Neural cell (in vitro differentiated cells): Measurements from ENCODE around the gene SCP2. TPM values are rescaled to one million over a fixed set of nuclear protein-coding genes. Genes with fewer than 3 reads are reported as not detected.

Source experiments
- H2AFZ ChIP-seq: fragments of 200-600, 300-800 bp; sonication (generic), shearing (Covaris generic); 2 replicates; pipeline ENCODE4 v1.6.0; 2014; ENCODE audit warnings: low read depth, mild to moderate bottlenecking, antibody characterized with exemption, low read length, moderate library complexity
- H3F3A ChIP-seq: fragments of 200-600 bp; shearing (Covaris generic); 2 replicates; pipeline ENCODE4 v1.6.1; 2016; ENCODE audit warnings: mild to moderate bottlenecking, moderate library complexity, mixed read lengths, antibody characterized with exemption, low read length; ENCODE audit not compliant: insufficient read depth, poor library complexity, severe bottlenecking
- H3K27ac ChIP-seq: fragments of 200-600, 300-800 bp; sonication (generic), shearing (Covaris generic); 2 replicates; pipeline ENCODE4 v1.5.1; 2014; ENCODE audit warnings: mild to moderate bottlenecking, low read length, moderate library complexity
- H3K27me3 ChIP-seq: fragments of 300-800, 200-600 bp; sonication (generic), shearing (Covaris generic); 2 replicates; pipeline ENCODE4 v1.6.0; 2014; ENCODE audit warnings: mild to moderate bottlenecking, low read depth, low read length, moderate library complexity; ENCODE audit not compliant: insufficient read depth
- H3K36me3 ChIP-seq: fragments of 300-800, 200-600 bp; sonication (generic), shearing (Covaris generic); 2 replicates; pipeline ENCODE4 v1.5.1; 2014; ENCODE audit warnings: mild to moderate bottlenecking, antibody characterized with exemption, low read length, moderate library complexity; ENCODE audit not compliant: insufficient read depth
- H3K4me2 ChIP-seq: fragments of 300-800, 200-600 bp; sonication (generic), shearing (Covaris generic); 2 replicates; pipeline ENCODE4 v1.6.0; 2014; ENCODE audit warnings: mild to moderate bottlenecking, low read length
- H3K4me3 ChIP-seq: fragments of 300-800, 200-600 bp; sonication (generic), shearing (Covaris generic); 2 replicates; pipeline ENCODE4 v1.5.1; 2014; ENCODE audit warnings: mild to moderate bottlenecking, low read length, moderate library complexity
- H3K79me2 ChIP-seq: fragments of 200-600 bp; shearing (Covaris generic); replicated peaks from 2 replicates; pipeline ENCODE4 v1.6.0; 2014; ENCODE audit warnings: mild to moderate bottlenecking, low read length, moderate library complexity; ENCODE audit not compliant: insufficient read depth
- H3K9ac ChIP-seq: fragments of 300-800, 200-600 bp; sonication (generic), shearing (Covaris generic); 2 replicates; pipeline ENCODE4 v1.6.1; 2016; ENCODE audit warnings: mild to moderate bottlenecking, low read length, mixed read lengths
- H3K9me2 ChIP-seq: fragments of 200-600 bp; shearing (Covaris generic); 2 replicates; pipeline ENCODE4 v1.6.1; 2016; ENCODE audit warnings: mild to moderate bottlenecking, low read length, mixed read lengths; ENCODE audit not compliant: insufficient read depth
- H3K9me3 ChIP-seq: fragments of 200-600, 300-800 bp; sonication (generic), shearing (Covaris generic); 2 replicates; pipeline ENCODE4 v1.6.1; 2016; ENCODE audit warnings: mild to moderate bottlenecking, mixed run types, low read length, moderate library complexity, mixed read lengths
- H4K20me1 ChIP-seq: fragments of 200-600 bp; shearing (Covaris generic); 2 replicates; pipeline ENCODE4 v1.6.1; 2016; ENCODE audit warnings: mild to moderate bottlenecking, mixed run types; ENCODE audit not compliant: insufficient read depth
- CTCF ChIP-seq: fragments of 450-650 bp; IDR thresholded peaks from 2 replicates; pipeline ENCODE4 v1.5.1; 2014; ENCODE audit warnings: antibody characterized with exemption, mild to moderate bottlenecking, moderate library complexity; ENCODE audit not compliant: poor library complexity, severe bottlenecking
- EP300 ChIP-seq: fragments of 450-650 bp; conservative IDR thresholded peaks from 2 replicates; pipeline ENCODE4 v1.6.1; 2014; ENCODE audit warnings: antibody characterized with exemption, mild to moderate bottlenecking, moderate library complexity; ENCODE audit not compliant: poor library complexity, severe bottlenecking
- EZH2 ChIP-seq: fragments of 200-600, 300-800 bp; shearing (Covaris generic), sonication (generic); IDR thresholded peaks from 2 replicates; pipeline ENCODE4 v1.6.1; 2014; ENCODE audit warnings: antibody characterized with exemption, low read length, borderline replicate concordance, mild to moderate bottlenecking; ENCODE audit not compliant: insufficient read depth, poor library complexity, severe bottlenecking
- MXI1 ChIP-seq: fragments of 450-650 bp; conservative IDR thresholded peaks from 2 replicates; pipeline ENCODE4 v1.6.1; 2014; ENCODE audit warnings: antibody characterized with exemption, mild to moderate bottlenecking; ENCODE audit not compliant: poor library complexity, severe bottlenecking
- POLR2AphosphoS5 ChIP-seq: IDR thresholded peaks from 2 replicates; pipeline ENCODE4 v1.6.1; 2012
- RAD21 ChIP-seq: fragments of 450-650 bp; conservative IDR thresholded peaks from 2 replicates; pipeline ENCODE4 v1.6.1; 2014; ENCODE audit warnings: antibody characterized with exemption, mild to moderate bottlenecking, moderate library complexity
- SMC3 ChIP-seq: fragments of 450-650 bp; conservative IDR thresholded peaks from 2 replicates; pipeline ENCODE4 v1.6.1; 2014; ENCODE audit warnings: antibody characterized with exemption, mild to moderate bottlenecking, moderate library complexity; ENCODE audit not compliant: poor library complexity
- TAF1 ChIP-seq: IDR thresholded peaks from 2 replicates; pipeline ENCODE4 v1.6.1; 2012; ENCODE audit warnings: low read depth
- polyA plus RNA-seq: library from polyadenylated mRNA; depleted of rRNA; stranded (reverse); fragments of >200 nt; gene quantifications from 2 replicates; pipeline ENCODE4 v1.2.3, GENCODE V29; 2014
- TF ChIP-seq, protein P1 (sequence below): IDR thresholded peaks from 2 replicates; pipeline ENCODE4 v1.6.1; 2012; ENCODE audit warnings: borderline replicate concordance

SCP2 gene
- polyA plus RNA-seq, 1 donor from 2014 or later: 182 TPM

DNA sequence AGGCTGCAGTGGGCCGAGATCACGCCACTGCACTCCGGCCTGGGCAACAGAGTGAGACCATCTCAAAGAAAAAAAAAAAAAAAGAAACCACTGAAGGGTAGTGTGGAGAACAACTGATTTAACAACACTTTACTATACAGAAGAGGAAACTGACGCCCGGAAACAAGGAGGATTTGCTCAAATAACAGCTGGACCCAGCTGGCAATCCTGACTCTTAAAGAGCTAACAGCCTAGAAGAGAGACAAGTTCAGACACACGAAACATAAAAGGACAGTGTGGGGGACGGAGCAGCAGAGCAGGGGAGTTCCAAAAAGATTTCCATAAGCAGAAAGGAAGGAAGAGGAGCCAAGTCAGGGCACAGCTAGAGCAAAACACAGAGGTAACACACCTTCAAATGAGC is 9.9 kb upstream of the SCP2 start:
- no peaks in the 10 kb centered on the region for H3K79me2 ChIP-seq
- H3K9me3 ChIP-seq: peaks cover 11% of the 10 kb centered on the region
- H3K4me3 ChIP-seq: no peak overlapping the region
- no peak overlapping the region for H3K4me2 ChIP-seq
- no peak overlapping the region for H3K27ac ChIP-seq
- no peaks in the 10 kb centered on the region for H3K9me2 ChIP-seq
- TF ChIP-seq SMC3 (no peak), POLR2AphosphoS5 (no peak), MXI1 (no peak), EP300 (no peak), RAD21 (no peak), EZH2 (no peak)
- H3K27me3 ChIP-seq: peaks cover 30% of the 10 kb centered on the region
- no peak overlapping the region for H2AFZ ChIP-seq
- H3F3A ChIP-seq: no peaks in the 10 kb centered on the region
- H3K36me3 ChIP-seq: no peaks in the 10 kb centered on the region
- H4K20me1 ChIP-seq: no peaks in the 10 kb centered on the region
- no peak overlapping the region for H3K9ac ChIP-seq

- no peaks in the 10 kb centered on the region for H3K9me2 ChIP-seq
- no peak overlapping the region for H3K9ac ChIP-seq
- TF ChIP-seq RAD21: no peak
- no peak for TF ChIP-seq CTCF
- TF ChIP-seq EP300: no peak
- TF ChIP-seq TAF1: no peak
- TF ChIP-seq, protein P1, sequence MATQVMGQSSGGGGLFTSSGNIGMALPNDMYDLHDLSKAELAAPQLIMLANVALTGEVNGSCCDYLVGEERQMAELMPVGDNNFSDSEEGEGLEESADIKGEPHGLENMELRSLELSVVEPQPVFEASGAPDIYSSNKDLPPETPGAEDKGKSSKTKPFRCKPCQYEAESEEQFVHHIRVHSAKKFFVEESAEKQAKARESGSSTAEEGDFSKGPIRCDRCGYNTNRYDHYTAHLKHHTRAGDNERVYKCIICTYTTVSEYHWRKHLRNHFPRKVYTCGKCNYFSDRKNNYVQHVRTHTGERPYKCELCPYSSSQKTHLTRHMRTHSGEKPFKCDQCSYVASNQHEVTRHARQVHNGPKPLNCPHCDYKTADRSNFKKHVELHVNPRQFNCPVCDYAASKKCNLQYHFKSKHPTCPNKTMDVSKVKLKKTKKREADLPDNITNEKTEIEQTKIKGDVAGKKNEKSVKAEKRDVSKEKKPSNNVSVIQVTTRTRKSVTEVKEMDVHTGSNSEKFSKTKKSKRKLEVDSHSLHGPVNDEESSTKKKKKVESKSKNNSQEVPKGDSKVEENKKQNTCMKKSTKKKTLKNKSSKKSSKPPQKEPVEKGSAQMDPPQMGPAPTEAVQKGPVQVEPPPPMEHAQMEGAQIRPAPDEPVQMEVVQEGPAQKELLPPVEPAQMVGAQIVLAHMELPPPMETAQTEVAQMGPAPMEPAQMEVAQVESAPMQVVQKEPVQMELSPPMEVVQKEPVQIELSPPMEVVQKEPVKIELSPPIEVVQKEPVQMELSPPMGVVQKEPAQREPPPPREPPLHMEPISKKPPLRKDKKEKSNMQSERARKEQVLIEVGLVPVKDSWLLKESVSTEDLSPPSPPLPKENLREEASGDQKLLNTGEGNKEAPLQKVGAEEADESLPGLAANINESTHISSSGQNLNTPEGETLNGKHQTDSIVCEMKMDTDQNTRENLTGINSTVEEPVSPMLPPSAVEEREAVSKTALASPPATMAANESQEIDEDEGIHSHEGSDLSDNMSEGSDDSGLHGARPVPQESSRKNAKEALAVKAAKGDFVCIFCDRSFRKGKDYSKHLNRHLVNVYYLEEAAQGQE: no peak
- no peak for TF ChIP-seq EZH2
- TF ChIP-seq POLR2AphosphoS5: no peak
- H3K79me2 ChIP-seq: no peaks in the 10 kb centered on the region
- no peaks in the 10 kb centered on the region for H4K20me1 ChIP-seq
- H3K27ac ChIP-seq: no peak overlapping the region
- H3K36me3 ChIP-seq: no peaks in the 10 kb centered on the region
- peaks cover 34% of the 10 kb centered on the region for H3K27me3 ChIP-seq
- H3K4me2 ChIP-seq: no peak overlapping the region
- H3K4me3 ChIP-seq: no peak overlapping the region
- H3F3A ChIP-seq: no peaks in the 10 kb centered on the region
- H2AFZ ChIP-seq: no peak overlapping the region
- peaks cover 14% of the 10 kb centered on the region for H3K9me3 ChIP-seq
These were observed 9.5 kb upstream of the SCP2 start for GRCh38 chr1:52917581-52917980.
